ENCODE measurements around the gene NCK2. TPM values are rescaled to one million over a fixed set of nuclear protein-coding genes. Genes with fewer than 3 reads are reported as not detected.

NCK2 gene
- total RNA-seq, 1 experiment from 2014 or later: 45.4 TPM

- Histone ChIP-seq H3K27ac (ENCODE audit: low read length) (no peak overlapping the region), H3K4me2 (ENCODE audit: low read length) (no peak overlapping the region), H3K9me2 (replicated peaks; ENCODE audit: low read length) (no peaks in the 10 kb centered on the region), H3F3A (ENCODE audit: low read length, unreplicated experiment) (no peaks in the 10 kb centered on the region), H3K9me3 (ENCODE audit: low read length) (no peaks in the 10 kb centered on the region), H3K79me2 (ENCODE audit: low read length) (no peaks in the 10 kb centered on the region), H3K36me3 (ENCODE audit: low read depth, low read length) (no peaks in the 10 kb centered on the region), H2AFZ (ENCODE audit: low read length) (no peak overlapping the region), H3K4me1 (ENCODE audit: insufficient read depth, low read length) (no peaks in the 10 kb centered on the region), H4K20me1 (ENCODE audit: low read length) (no peaks in the 10 kb centered on the region), H3K9ac (ENCODE audit: low read length) (no peak overlapping the region), H3K27me3 (ENCODE audit: low read length) (no peaks in the 10 kb centered on the region), H3K4me3 (ENCODE audit: low read length) (no peak overlapping the region)
- intact Hi-C loops (cut with micrococcal nuclease): no loop called here
- ChIA-PET POLR2A (ENCODE audit: unreplicated experiment) (no interaction called here), CTCF (no interaction called here)
- no TSS peak for BruUV-seq (replicated peaks)
- no peak for DNase-seq
- TF ChIP-seq EZH2phosphoT487 (IDR thresholded peaks at IDR 0.05; ENCODE audit: borderline replicate concordance, low read length) (no peak), EZH2 (IDR thresholded peaks at IDR 0.05; ENCODE audit: low read length, unreplicated experiment) (no peak), CTCF (conservative IDR thresholded peaks at IDR 0.05; ENCODE audit: low read depth, low read length) (no peak)
- no peak for ATAC-seq
Measured at GRCh38 chr2:105879803-105880300, 135.1 kb downstream of the NCK2 start.

DNA sequence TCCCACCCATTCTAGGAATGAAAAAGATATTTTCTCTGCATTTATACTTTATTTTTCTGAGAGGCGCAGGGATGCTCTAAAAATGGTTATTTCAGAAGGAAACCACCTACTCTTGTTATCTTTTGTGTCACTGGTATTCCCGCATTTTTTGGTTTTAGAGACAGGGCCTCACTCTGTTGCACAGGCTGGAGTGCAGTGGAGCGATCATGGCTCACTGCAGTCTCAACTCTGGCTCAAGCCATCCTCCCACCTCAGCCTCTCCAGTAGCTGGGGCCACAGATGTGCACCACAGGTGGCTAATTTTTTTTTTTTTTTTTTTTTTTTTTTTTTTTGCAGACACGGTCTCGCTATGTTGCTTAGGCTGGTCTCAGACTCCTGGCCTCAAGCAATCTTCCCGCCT lies 135.9 kb downstream of the NCK2 start:
- ChIA-PET CTCF (no interaction called here), POLR2A (ENCODE audit: unreplicated experiment) (no interaction called here)
- Histone ChIP-seq H3K79me2 (ENCODE audit: low read length) (no peaks in the 10 kb centered on the region), H3K27me3 (ENCODE audit: low read length) (no peaks in the 10 kb centered on the region), H3F3A (ENCODE audit: low read length, unreplicated experiment) (no peaks in the 10 kb centered on the region), H2AFZ (ENCODE audit: low read length) (no peak overlapping the region), H3K9me3 (ENCODE audit: low read length) (no peaks in the 10 kb centered on the region), H4K20me1 (ENCODE audit: low read length) (no peaks in the 10 kb centered on the region), H3K4me3 (ENCODE audit: low read length) (no peak overlapping the region), H3K4me2 (ENCODE audit: low read length) (no peak overlapping the region), H3K36me3 (ENCODE audit: low read depth, low read length) (no peaks in the 10 kb centered on the region), H3K9ac (ENCODE audit: low read length) (no peak overlapping the region), H3K4me1 (ENCODE audit: insufficient read depth, low read length) (no peaks in the 10 kb centered on the region), H3K27ac (ENCODE audit: low read length) (no peak overlapping the region), H3K9me2 (replicated peaks; ENCODE audit: low read length) (no peaks in the 10 kb centered on the region)
- TF ChIP-seq CTCF (conservative IDR thresholded peaks at IDR 0.05; ENCODE audit: low read depth, low read length): no peak
- DNase-seq (no peak), ATAC-seq (no peak)
- BruUV-seq (replicated peaks): no TSS peak
- intact Hi-C loops (cut with micrococcal nuclease): no loop called here

GRCh38 chr2:105881286-105882136 lies 136.8 kb downstream of the NCK2 start:
- Histone ChIP-seq H3K9ac (ENCODE audit: low read length) (no peak overlapping the region), H3K79me2 (ENCODE audit: low read length) (peaks cover 7% of the 10 kb centered on the region; the same call in 1 of the 2 replicates), H3K9me3 (ENCODE audit: low read length) (no peaks in the 10 kb centered on the region), H3K27ac (ENCODE audit: low read length) (no peak overlapping the region), H3K9me2 (replicated peaks; ENCODE audit: low read length) (no peaks in the 10 kb centered on the region), H3K4me1 (ENCODE audit: insufficient read depth, low read length) (no peaks in the 10 kb centered on the region), H4K20me1 (ENCODE audit: low read length) (no peaks in the 10 kb centered on the region), H3K4me3 (ENCODE audit: low read length) (no peak overlapping the region), H3K27me3 (ENCODE audit: low read length) (no peaks in the 10 kb centered on the region), H3K4me2 (ENCODE audit: low read length) (no peak overlapping the region), H3K36me3 (ENCODE audit: low read depth, low read length) (no peaks in the 10 kb centered on the region), H3F3A (ENCODE audit: low read length, unreplicated experiment) (no peaks in the 10 kb centered on the region), H2AFZ (ENCODE audit: low read length) (no peak overlapping the region)
- ChIA-PET POLR2A (ENCODE audit: unreplicated experiment) (no interaction called here), CTCF (no interaction called here)
- ATAC-seq (no peak), DNase-seq (no peak)
- intact Hi-C loops (cut with micrococcal nuclease): no loop called here
- no TSS peak for BruUV-seq (replicated peaks)
- no peak for TF ChIP-seq EZH2phosphoT487 (IDR thresholded peaks at IDR 0.05; ENCODE audit: borderline replicate concordance, low read length)
- TF ChIP-seq EZH2 (IDR thresholded peaks at IDR 0.05; ENCODE audit: low read length, unreplicated experiment): no peak
- TF ChIP-seq CTCF (conservative IDR thresholded peaks at IDR 0.05; ENCODE audit: low read depth, low read length): no peak
